Activated CD4-positive, CD25-positive, alpha-beta regulatory T cell treated with anti-CD3 and anti-CD28 coated beads, Interleukin-2, amount 50 U/mL, for 72 hours (primary cell): ENCODE results near the gene GPRC5B.

Experiments
- DNase-seq: peaks from one replicate; pipeline ENCODE4 v3.0.0; 2021

GPRC5B gene

DNA sequence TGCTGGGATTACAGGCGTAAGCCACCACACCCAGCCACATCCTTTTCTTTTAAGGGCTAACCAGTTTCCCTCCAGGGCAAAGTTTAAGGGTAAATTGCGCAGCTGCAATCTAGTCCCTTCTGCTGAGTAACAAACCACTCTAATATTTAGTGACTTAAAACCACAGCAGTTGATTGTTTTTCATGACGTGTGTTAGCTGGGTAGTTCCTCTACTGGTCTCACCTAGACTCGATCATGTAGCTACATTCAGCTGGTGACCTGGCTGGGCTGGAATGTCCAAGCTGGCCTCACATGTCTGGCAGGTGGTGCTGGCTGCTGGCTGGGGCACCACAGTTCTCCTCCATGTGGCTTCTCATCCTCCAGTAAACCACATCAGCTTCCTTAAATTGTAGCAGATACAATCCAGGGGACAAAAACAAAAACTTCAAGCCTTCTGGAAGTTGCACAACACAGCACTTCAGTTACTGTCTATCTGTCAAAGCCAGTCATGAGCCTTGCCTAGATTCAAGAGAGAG, 75.5 kb downstream of the GPRC5B start:
- no peak for DNase-seq

- no peak for DNase-seq
Measured at GRCh38 chr16:19808061-19808641, 76.5 kb downstream of the GPRC5B start.
